GM18867 (cell line): ENCODE results near the gene NUP37.
"Not testable (repeated sequence)": the region's sequence is repeated elsewhere in the genome, so short reads cannot be mapped to it uniquely, and the experiment has no call there.

Source experiments
- ATAC-seq: cut with Tn5 transposase; IDR thresholded peaks from one replicate; pipeline ENCODE4 v1.9.1; 2021; ENCODE audit warnings: mild to moderate bottlenecking, moderate library complexity; ENCODE audit not compliant: unreplicated experiment

Gene NUP37

DNA sequence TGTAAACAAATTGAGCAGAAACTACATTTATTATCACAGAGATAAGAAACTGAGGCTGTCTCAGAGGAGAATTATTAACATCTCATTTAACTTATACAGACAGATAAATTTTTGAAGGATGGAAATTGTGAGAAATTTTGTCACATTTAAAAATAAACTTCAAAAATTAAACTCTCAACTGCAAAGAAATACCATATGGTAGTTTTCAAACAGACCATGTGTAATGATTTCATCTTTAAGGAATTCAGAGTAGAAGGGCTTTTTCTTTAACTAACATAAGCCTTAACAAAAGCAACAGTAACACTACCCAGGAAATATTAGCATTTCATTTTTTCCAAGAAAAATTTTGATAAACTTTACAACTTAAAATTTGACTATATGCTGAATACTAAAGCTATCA lies 26.6 kb downstream of the NUP37 start:
- no peak for ATAC-seq

DNA sequence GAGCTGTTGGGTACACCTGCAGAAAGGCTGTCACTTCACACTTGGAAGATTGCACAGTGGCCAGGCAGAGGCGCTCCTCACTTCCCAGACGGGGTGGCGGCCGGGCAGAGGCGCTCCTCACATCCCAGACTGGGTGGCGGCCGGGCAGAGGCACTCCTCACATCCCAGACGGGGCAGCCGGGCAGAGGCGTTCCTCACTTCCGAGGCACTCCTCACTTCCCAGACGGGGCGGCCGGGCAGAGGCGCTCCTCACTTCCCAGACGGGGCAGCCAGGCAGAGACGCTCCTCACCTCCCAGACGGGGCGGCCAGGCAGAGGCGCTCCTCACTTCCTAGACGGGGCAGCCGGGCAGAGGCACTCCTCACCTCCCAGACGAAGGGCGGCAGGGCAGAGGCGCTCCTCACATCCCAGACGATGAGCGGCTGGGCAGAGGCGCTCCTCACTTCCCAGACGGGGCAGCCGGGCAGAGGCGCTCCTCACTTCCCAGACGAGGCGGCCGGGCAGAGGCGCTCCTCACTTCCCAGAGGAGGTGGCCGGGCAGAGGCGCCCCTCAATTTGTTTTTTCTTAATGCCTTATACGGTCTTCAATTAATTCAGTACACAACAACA lies 30.6 kb downstream of the NUP37 start:
- ATAC-seq, result not testable (repeated sequence)

DNA sequence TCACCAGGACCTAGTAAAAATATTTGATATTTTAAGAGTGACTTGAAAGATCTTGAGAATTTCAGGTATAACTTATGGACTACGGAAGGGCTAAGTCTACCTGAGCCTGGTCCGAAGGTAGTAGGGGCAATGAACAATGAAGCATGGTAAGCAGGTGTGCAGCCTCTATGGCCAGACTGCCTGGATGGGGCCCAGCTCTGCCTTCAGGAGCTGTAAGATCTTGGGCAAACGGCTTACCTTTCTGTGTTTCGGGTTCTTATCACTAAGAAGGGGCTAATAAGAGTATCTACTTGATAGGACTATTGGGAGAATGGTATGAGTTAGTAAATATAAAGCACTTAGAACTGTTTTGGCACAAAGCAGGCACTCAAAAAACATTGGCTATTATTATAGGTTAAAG lies 39.1 kb downstream of the NUP37 start:
- no peak for ATAC-seq

DNA sequence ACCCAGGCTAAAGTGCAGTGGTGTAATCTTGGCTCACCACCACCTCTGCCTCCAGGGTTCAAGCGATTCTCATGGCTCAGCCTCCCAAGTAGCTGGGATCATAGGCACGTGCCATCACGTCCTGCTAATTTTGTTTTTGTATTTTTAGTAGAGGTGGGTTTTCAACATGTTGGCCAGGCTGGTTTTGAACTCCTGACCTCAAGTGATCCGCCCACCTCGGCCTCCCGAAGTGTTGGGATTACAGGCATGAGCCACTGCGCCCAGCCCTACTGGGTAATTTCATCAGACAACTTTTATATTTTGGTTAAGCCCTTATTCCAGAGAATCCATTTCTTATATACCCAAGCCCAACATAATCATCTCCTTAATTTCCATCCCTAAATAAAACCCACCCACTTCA lies 47.8 kb downstream of the NUP37 start:
- ATAC-seq, result not testable (repeated sequence)

DNA sequence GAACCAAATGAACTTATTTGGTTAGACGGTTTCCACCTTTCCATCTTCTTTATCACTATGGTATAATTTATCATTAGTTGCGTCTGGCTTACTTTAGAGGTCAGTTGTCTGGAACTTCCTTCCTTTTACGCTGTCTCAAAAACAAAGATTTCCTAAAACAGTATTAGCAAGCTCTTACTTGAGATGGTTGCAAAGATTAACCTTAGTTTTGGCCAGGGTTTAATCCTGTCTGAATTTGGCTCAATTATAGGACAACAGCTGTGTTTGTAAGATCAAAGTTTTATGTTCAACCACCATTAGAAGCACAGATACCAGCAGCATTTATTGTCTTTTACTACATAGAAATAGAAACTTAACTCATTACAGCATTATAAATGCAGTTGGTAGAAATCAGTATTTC lies 50.2 kb downstream of the NUP37 start:
- no peak for ATAC-seq

DNA sequence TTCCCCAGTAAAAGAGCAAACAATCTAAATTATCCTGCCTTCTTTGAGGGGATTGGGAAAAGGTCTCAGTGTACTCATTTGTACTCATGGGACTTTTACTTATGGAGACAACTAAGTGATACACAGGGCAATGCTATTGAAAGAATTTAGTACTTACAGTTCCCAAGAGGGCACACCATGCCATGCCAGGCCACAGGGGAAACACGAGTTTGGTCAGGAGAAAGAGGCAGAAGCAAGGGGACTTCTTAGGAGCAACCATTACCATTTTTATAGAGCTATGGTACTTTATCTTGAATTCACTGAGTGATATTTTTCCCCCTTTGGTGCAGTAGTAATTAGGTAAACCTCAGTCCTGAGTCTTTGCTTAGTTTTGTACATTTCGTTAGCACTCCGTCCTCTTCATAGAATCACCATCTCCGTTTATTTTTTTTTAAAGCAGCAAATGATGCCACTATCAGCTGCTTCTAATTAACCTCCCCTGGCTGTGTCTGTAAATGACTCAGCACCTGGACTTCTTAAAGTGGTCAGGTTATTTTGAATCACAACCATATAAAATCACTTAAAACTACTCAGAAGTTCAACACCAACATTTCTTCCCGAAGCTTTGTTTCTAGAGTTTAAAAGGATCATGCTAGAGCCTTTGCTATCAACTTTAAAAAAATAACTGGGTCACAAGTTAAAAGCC lies 52.2 kb downstream of the NUP37 start:
- ATAC-seq, result no peak

DNA sequence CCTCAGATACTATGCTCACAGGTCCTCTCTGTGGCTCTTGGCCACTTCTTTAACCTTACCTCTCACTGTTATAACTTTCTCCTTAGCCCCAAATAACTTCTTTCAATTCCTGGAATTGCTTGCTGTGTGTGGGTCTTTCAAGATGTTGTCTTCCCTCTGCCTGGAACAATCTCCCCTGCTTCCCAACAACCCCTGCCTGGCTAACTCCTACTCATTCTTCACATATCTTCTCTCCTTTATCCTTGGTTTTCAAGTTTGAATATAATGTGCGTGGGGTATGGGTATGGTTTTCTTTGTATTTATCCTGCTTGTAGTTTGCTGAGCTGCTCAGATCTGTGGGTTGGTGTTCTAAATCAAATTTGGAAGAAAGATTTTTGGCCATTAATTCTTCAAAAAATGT lies 55.4 kb downstream of the NUP37 start:
- no peak for ATAC-seq

DNA sequence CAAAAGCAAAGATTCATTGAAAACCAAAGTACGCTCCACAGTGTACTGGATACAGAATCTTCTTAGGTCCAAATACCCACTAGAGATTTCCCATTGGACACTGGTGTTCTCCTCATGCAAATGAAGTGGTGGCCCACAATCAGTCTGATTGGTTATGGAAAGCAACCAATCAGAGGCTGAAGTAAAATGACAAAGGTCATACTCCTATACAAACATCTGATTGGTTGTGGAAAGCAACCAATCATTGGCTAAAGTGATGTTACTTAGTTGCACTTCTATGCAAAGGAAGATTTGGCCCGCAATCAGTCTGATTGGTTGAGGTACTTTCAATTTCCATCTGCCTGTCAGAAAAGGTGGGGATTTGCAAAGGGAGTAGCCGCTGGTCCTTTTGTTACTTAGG lies 56.8 kb downstream of the NUP37 start:
- ATAC-seq, result no peak

DNA sequence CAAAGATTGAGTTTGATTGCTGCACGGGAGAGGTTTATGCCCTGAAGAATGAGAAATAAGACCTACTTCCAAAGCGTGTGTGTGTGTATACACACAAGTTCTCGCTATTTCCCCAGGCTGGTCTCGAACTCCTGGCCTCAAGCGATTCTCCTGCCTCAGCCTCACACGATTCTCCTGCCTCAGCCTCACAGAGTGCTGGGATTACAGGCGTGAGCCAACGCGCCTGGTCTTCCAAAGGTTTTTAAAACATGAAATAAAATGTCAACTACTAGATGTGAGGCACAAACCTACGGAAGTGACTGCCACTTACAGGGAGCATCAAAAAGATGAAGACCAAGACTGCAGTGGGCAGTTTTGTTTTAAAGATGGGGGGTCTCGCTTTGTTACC lies 57.5 kb downstream of the NUP37 start:
- no peak for ATAC-seq

DNA sequence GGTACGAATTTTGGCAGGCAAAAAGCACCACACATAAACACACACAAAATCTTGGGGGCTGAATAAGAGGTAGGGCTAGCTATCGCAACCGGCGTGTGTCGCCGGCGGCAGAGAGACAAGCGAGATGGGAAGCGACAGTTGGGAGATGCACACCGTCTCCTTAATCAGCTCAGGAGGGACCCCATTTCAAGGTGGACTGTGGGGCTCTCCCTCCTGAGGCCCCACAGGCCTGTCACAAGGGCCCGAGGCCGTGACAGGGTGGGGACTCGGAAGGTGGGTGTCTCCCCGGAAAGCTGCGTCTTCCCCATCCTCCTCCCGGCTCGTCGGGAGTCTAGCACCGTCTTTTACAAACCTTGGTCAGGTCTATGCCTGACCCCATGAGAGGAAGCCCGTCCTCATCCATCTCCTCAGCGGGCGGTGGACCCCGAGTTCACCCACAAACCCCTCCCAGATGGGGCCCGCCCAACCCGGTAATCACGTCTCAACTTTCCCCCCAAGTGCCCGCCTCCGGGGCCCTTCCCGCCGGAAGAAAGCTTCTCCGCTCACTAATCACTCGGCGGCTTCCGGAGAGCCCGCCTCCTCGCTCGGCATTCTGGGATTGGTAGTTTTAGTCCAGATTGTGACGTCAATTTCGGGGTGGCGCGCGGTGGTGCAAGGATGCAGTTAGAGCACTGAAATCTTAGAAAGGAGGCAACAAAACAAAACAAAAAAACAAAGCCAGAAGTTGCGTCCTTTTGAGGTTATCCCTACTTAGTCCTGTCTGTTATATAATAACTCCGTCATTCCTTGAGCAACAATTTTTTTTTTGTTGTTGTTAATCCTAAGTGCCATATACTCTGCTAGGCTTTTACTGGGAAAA lies 58.1 kb downstream of the NUP37 start, which contains the start of gene WASHC3:
Gene WASHC3, minus strand, starts transcription at position 432 of the 859 bp plus-strand sequence. Its CDS starts 29 bp downstream, at position 403.
- ATAC-seq, result peak; percentile 97

DNA sequence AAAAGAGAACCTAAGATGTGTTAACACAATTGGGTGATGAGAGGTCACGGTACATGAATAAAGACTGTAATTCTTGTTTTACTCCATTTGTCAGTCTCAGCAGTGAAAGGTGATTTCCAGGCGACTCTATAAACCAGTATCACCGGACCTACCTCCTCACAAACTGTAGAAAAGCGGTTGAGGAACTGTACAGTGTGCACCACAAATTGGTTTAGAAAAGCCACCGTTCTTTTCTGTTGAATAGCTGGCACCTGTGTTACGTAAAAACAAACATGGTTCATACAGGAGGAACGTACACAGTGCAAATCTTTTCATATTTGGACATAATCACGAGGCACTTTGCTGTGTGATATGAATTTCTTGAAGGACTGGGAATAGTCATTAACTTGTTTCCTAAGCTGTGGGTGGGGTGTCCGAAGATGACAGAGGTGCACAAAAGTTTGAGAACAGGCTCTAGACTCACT lies 58.8 kb downstream of the NUP37 start:
- peak; percentile 31 for ATAC-seq

DNA sequence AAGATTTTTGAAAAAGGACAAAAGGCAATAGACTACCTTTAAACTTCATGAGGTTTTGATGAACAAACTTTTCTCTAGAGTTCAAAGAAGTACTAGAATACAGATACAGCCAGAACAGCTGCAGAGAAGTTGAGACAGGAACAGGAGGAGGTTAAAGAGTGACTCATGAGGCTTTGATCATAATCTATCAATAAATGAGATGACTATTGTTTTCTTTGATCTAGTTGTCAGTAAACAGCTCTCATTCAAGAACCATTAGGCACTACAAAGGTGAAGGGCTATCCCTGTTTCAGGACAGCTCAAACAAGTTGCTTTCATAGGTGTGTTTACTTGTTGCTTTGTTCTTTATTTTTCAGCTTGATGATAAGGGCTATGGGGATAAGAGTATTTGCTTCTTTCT lies 60.6 kb downstream of the NUP37 start:
- ATAC-seq, result no peak

DNA sequence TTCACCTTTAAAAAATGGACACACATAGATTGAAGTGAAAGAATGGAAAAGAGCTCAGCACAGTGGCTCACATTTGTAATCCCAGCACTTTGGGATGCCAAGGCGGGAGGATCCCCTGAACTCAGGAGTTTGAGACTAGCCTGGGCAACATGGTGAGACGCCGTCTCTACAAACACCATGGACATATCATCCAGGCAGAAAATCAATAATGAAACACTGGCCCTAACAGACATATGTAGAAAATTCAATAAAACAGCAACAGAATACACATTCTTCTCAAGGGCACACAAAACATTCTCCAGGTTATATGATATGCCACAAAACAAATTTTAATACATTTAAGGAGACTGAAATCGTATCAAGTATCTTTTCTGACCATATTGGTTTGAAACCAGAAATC lies 65.6 kb downstream of the NUP37 start:
- no peak for ATAC-seq

DNA sequence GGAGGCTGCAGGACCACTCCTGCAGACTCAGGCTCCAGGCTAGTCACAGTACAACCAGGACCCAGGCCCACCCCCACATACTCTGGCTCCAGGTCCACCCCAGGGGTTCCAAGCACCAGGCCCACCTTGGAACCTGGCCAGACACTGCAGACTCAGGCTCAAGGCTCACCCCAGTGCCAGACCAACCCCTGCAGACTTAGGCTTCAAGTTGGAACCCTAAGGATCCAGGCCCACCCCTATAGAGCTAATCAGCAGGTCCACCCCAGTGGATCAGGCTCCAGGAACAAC lies 66.9 kb downstream of the NUP37 start:
- no peak for ATAC-seq

DNA sequence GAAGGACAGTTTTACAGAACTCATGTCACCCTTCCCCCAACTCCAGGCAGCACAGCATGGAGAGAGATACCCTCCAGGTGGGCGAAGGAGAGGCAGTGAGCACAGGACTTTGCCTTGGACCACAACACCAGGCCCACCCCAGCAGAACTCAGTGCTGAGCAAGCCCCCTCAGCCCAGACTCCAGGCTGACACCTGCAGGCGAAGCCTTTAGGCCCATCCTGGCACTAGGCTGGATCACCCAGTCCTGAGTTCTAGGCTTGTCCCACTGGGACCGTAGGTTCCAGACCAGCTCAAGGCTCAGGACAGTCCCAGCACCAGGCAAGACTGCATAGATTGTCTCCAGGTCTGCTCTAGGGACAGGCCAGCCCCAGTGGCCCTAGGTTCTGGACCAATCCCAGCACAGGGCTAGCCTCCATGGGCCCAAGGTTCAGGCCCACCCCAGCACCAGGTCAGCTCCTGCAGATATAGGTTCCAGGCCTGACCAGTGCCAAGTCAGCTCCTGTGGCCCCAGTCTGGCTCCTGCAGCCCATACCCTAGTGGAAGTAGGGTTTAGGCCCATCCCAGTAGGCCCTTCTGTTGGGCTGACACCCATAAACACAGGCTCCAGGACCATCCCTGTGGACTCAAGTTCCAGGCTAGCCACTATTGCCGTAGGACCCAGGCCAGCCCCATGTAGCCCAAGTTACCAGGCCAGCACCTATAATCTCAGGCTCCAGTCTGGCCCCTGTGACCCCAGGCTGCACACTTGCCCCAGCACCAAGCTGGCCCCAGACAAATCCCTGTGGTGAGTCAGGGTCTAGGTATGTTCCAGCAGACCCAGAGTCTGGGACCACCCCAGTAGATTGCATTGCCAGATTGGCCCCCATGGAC lies 67.5 kb downstream of the NUP37 start:
- no peak for ATAC-seq

DNA sequence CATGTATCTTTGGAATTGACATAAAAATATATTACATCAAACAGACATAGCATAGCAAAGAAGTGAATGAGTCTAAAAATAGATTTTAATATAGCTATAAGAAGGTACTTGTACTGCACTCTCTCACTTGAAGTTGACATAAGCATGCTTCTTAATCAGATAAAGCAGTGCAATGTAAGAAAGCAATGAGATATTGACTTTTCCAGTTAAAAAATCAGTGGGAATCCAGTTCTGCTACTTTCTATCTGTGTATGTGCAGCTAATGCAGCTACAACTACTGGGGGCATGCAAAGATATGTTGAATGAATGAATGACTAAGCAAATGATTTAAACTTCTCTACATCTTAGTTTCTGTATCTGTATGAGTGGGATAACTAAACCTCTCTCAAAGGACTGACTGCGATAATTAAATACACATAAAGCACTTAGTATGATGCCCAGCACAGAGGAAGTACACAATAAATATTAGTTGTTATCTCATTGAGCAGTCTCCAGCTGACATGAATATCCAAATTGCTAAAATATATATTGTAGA lies 68.4 kb downstream of the NUP37 start:
- no peak for ATAC-seq

DNA sequence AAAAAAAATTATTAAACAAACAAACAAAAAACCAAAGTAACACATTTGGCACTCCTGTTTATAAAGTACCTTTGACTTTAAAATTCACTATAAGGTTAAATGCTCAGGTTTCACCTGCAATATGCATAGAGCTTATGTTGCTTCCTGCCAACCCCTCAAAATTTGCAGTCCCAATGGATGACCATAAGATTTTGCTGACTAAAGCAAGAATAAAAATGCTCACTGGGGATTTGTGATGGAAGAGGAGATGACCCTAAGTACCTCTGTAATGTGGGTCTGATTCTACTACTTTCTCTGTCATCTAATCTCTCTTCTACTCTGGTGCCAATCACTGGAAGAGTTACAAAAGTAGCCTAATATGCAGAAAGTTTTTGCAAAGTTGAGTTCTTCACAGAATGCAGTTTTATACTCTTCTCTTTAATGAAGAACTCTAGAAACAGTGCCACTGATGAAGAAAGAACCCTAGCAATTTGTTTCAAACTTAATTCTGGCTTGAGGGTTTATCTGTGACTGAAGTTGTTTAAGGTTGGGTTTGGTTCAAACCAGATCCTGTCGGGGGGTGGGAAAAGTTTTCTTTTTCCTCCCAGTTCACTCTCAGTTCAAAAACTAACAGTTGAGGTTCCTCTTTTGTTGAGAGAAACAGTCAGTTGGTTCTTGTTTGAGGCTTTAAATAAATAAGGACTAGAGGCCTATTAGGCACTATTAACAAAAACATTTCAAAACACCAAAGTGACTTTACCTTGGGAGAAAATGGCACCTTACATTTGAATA lies 69.1 kb downstream of the NUP37 start:
- no peak for ATAC-seq

DNA sequence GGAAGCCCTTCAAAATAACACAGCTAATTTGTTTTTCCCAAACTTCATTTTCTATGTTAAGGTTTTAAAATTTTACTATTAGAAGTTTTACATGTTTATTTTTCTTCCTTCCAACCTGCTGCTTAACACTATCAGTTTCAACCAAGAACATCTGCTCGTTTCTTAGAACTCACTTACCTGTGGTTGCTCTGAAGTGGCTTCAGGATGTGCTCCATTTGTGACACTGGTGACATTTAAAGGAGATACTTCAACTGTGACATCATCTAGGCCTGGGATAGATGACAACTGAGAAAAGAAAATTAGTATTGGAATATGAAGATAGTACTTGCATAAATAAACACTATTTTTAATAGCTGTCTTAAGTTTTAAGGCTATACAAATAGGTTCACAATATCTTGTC lies 76.0 kb downstream of the NUP37 start:
- peak; percentile 84 for ATAC-seq

DNA sequence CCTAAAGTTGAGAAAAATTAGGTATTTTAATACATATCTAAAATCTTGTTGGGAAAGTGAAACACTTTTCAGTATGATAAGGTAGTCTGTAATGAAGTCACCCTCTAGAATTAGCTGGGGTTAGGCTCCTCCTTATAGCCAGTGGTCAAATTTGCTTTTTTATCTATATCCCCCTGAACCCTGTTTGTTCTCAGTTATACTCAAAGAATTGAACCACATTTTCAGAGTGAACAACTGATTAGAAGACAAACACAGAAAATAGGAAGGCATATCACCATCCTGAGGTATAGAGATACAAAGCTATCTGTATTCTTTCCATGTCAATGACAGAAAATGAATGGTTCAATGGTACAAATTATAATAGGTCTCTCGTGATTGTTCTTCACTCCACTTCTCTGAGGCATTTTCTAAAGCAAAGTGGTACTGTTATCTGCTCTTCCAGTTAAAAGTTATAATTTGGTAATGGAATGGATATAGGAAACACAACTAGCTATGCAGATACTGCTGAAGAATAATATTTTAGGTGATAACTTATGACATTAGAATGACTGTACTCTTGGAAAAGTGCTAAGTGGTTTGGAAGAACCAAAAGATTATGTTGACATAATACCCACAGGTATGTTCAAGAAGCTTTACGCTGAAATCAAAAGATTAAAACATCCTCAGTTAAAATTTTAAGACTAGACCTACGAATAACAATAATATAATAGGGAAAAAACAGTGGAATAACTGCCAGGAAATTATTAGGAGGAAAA lies 85.7 kb downstream of the NUP37 start:
- no peak for ATAC-seq
